Adrenal gland (tissue), 5 donors: ENCODE results near the gene AOPEP.

ENCODE experiments used
- CTCF ChIP-seq, 6 experiments: fragments of 450-650 bp in 4 of 6; fragments of 200-600 bp in 2 of 6; sonication (generic) in 1 of 6; IDR thresholded peaks; 1 replicate in 5 of 6; 2 replicates in 1 of 6; pipeline versions ENCODE4 v1.5.1 to v1.8.0; 2016 to 2021; ENCODE audit warnings: antibody characterized with exemption in 6 of 6, mild to moderate bottlenecking in 2 of 6, moderate library complexity in 1 of 6
- POLR2A ChIP-seq, 2 donors: fragments of 450-650 bp; IDR thresholded peaks; one replicate each; pipeline ENCODE4 v1.6.1; 2017; ENCODE audit warnings: antibody characterized with exemption in 2 of 2, mild to moderate bottlenecking in 2 of 2, moderate library complexity in 1 of 2
- donor health status: DM: no; HTN: no; CAD: no.

GRCh38 chr9:95029720-95030119 lies 303.2 kb downstream of the AOPEP start:
- TF ChIP-seq CTCF (IDR thresholded peaks at IDR 0.05) (no peak), POLR2A (IDR thresholded peaks at IDR 0.05) (no peak)
